ENCODE measurements around the gene TMEM92.
A peak's percentile ranks its signal among the peaks of the same experiment; 100 is the strongest.
"Not testable (repeated sequence)": the region's sequence is repeated elsewhere in the genome, so short reads cannot be mapped to it uniquely, and the experiment has no call there.

The TMEM92 gene

GRCh38 chr17:50268743-50269275 lies 5.5 kb upstream of the TMEM92 start:
- Mint-ChIP-seq H3K9me3 (no peaks in the 10 kb centered on the region), H3K27me3 (peaks cover 36% of the 10 kb centered on the region), H3K4me3 (no peak overlapping the region), H3K36me3 (no peaks in the 10 kb centered on the region), H3K4me1 (peaks cover 10% of the 10 kb centered on the region), H3K27ac (no peak overlapping the region)
- ATAC-seq: no peak

DNA sequence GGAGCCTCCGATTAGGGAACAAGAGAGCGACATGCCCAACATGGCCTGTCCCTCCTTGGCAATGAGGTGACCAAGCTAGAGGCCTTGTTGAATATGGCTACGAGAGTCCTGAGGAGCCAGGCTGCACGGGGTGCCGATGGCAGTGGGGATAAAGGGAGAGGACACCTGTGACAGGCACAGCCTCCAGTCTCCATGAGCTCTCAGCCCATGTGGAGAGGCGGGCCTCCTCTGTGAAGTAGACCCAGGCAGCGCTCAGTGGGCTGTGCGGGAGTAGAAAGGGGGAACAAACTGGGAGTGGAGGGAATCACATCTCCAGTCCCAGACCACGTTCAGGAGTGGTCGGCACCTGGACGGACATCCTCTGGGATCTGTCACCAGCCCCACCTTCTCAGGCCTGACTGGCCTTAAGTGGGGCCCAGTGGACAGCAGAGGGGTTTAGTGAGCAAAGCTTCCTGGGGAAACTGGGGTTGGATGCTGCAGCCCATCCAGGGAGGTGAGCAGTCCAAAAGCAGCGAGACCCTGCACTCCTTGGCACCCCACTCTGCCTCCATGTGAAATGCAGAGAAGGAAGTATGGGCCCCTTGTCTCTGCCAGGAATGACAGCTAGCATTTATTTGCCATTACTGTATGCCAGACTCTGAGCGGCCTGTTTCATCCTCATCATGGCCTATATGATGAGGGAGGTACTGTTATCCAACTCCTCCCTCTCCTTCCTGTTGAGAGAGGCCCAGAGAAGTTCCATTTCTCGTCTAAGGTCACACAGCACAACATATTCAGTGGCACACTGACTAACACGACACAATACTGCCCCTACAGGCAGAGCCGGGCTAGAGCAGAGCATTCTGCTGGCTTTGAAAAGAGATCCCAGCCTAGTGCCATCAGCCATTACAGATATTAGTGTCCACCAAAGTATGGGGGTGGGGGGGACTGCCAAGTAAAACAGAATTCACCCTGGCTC lies 4.5 kb upstream of the TMEM92 start:
- no peak overlapping the region for H3K27ac Mint-ChIP-seq
- H3K36me3 Mint-ChIP-seq: no peaks in the 10 kb centered on the region
- peak; percentile 66 for ATAC-seq

GRCh38 chr17:50270435-50271362 lies 3.6 kb upstream of the TMEM92 start:
- H3K9me3 Mint-ChIP-seq: no peaks in the 10 kb centered on the region

More for the DNA sequence above, 4.5 kb upstream of the TMEM92 start:
- peaks cover 15% of the 10 kb centered on the region for H3K4me1 Mint-ChIP-seq
- H3K27me3 Mint-ChIP-seq: peaks cover 41% of the 10 kb centered on the region
- H3K9me3 Mint-ChIP-seq: no peaks in the 10 kb centered on the region
- H3K4me3 Mint-ChIP-seq: no peak overlapping the region

DNA sequence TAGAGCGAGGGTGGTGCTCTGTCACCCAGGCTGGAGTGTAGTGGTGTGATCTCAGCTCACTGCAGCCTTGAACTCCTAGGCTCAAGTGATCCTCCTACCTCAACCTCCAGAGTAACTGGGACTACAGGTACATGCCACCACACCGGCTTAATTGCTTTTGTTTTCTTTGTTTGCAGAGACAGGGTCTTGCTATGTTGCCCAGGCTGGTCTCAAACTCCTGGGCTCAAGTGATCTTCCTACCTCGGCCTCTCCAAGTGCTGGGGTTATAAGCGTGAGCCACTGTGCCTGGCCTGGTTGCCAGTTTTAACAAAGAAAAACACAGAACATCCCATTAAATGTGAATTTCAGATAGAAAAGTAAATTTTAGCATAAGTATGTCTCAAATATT lies 2.9 kb upstream of the TMEM92 start:
- not testable (repeated sequence) for H3K27ac Mint-ChIP-seq, ATAC-seq, H3K9me3 Mint-ChIP-seq, H3K36me3 Mint-ChIP-seq, H3K4me3 Mint-ChIP-seq
- H3K4me1 Mint-ChIP-seq: peaks cover 17% of the 10 kb centered on the region
- H3K27me3 Mint-ChIP-seq: peaks cover 57% of the 10 kb centered on the region

More at GRCh38 chr17:50270435-50271362, 3.6 kb upstream of the TMEM92 start:
- Mint-ChIP-seq H3K27ac (no peak overlapping the region), H3K36me3 (no peaks in the 10 kb centered on the region), H3K4me3 (no peak overlapping the region), H3K4me1 (peaks cover 17% of the 10 kb centered on the region), H3K27me3 (peaks cover 50% of the 10 kb centered on the region)
- peak; percentile 18 for ATAC-seq

DNA sequence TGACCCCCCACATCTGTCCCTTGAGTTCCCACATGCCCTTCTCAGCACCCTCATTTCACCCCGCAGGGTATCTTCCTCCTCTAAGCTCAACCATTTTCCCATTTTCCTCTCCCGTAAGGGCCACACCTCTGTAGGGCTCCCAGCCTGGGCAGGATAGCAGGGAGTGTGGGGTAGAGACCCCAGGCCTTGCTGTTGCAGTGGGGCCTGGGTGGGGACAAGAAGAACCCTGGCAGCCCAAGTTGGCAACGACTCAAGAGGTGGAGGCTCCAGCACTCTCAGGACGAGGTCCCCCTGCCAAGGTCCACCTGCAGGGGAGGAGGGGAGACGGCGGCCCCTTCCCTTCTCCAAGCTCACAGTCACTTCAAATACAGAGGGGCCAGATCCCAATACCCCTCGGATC lies 2.0 kb upstream of the TMEM92 start:
- Mint-ChIP-seq H3K4me3 (peak overlapping the region; percentile 75), H3K27ac (peak overlapping the region; percentile 57), H3K9me3 (no peaks in the 10 kb centered on the region), H3K36me3 (no peaks in the 10 kb centered on the region), H3K4me1 (peaks cover 25% of the 10 kb centered on the region), H3K27me3 (peaks cover 61% of the 10 kb centered on the region)
- no peak for ATAC-seq

GRCh38 chr17:50272711-50273653 lies 1.3 kb upstream of the TMEM92 start:
- H3K27me3 Mint-ChIP-seq: peaks cover 61% of the 10 kb centered on the region
- no peaks in the 10 kb centered on the region for H3K36me3 Mint-ChIP-seq
- peak overlapping the region; percentile 57 for H3K27ac Mint-ChIP-seq
- ATAC-seq: peak; percentile 65
- H3K4me3 Mint-ChIP-seq: peak overlapping the region; percentile 75
- H3K4me1 Mint-ChIP-seq: peaks cover 27% of the 10 kb centered on the region
- H3K9me3 Mint-ChIP-seq: no peaks in the 10 kb centered on the region

GRCh38 chr17:50273654-50274040 lies 619 bp upstream of the TMEM92 start:
- H3K4me1 Mint-ChIP-seq: peaks cover 27% of the 10 kb centered on the region
- H3K27ac Mint-ChIP-seq: no peak overlapping the region
- H3K4me3 Mint-ChIP-seq: peak overlapping the region; percentile 10
- peaks cover 67% of the 10 kb centered on the region for H3K27me3 Mint-ChIP-seq
- H3K9me3 Mint-ChIP-seq: no peaks in the 10 kb centered on the region
- no peaks in the 10 kb centered on the region for H3K36me3 Mint-ChIP-seq
- ATAC-seq: no peak

DNA sequence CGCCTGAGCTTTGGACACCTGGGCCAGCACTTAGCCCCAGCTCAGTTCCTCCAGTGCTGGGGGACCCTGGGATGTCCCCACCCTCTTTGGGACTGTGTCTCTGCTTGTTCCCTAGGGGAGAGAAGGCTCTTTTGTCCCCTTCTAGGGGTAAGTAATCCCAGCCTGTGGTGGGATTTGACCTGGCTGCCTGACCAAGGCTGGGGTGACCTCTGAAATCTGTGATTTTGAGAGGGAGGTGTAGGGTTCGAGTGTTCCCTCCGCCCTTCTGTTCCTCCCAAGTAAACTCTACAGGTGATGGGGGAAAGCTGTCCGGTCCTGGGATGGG lies 593 bp downstream of the TMEM92 start:
- Mint-ChIP-seq H3K27me3 (peaks cover 79% of the 10 kb centered on the region), H3K4me1 (peaks cover 27% of the 10 kb centered on the region), H3K27ac (no peak overlapping the region), H3K4me3 (no peak overlapping the region), H3K36me3 (no peaks in the 10 kb centered on the region), H3K9me3 (no peaks in the 10 kb centered on the region)
- no peak for ATAC-seq

DNA sequence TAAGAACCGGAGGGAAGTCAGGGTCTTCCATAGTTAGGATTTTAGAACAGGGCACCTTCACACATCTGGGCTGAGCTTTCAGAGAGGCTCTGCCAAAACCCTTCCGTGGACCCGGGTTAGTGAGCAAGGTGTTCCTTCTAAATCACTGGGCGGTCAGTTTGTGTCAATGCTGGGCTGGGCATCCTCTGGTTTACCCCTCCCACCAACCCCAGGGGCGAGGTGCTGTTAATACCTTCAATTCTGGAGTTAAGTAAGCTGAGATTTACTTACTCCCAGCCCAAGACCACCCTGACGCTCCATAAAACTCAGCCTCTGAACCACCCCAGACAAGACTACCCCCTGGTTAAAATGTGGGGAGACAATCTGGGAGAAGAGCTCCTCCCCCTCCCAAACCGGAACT lies 1.0 kb downstream of the TMEM92 start:
- no peak for ATAC-seq
- H3K36me3 Mint-ChIP-seq: no peaks in the 10 kb centered on the region
- peaks cover 27% of the 10 kb centered on the region for H3K4me1 Mint-ChIP-seq
- H3K27ac Mint-ChIP-seq: no peak overlapping the region
- H3K27me3 Mint-ChIP-seq: peaks cover 83% of the 10 kb centered on the region
- H3K9me3 Mint-ChIP-seq: no peaks in the 10 kb centered on the region
- no peak overlapping the region for H3K4me3 Mint-ChIP-seq

DNA sequence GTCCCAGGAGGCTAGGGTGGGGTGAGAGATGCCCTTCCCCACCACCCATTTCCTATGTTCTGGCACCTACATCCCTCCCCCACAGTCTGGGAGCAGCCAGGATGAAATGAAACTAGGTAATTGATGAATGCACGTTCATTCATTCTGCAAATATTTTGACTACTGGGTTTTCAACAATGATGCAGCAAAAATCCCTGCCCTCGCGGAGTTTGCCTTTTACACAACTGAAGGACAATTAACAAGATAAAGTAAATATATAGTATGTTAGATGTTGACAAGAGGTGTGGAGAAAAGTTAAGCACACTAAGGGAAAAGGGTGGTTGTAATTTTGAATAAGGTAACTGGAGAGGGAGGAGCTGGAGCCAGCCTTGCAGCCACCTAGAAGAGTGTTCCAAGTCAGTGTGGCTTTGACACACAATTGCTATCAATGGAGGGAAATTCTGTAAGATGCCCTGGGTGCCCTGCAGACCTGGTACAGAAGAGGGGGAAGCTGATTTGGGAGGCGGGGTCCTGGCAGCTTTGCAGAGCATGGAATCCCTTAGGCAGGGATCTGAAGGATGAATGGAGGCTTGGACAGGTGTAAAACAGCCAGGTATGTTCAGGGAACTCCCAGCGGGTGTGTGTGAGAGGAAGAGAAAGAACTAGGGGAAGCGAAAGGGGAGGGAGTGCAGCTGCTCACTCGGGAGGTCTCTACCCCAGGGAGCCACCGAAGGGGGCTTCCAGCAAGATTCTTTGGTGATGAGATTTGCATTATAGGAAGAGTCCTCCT lies 2.5 kb downstream of the TMEM92 start:
- Mint-ChIP-seq H3K27me3 (peaks cover 95% of the 10 kb centered on the region), H3K36me3 (no peaks in the 10 kb centered on the region), H3K9me3 (no peaks in the 10 kb centered on the region), H3K4me1 (peaks cover 27% of the 10 kb centered on the region), H3K4me3 (no peak overlapping the region), H3K27ac (no peak overlapping the region)
- ATAC-seq: no peak

DNA sequence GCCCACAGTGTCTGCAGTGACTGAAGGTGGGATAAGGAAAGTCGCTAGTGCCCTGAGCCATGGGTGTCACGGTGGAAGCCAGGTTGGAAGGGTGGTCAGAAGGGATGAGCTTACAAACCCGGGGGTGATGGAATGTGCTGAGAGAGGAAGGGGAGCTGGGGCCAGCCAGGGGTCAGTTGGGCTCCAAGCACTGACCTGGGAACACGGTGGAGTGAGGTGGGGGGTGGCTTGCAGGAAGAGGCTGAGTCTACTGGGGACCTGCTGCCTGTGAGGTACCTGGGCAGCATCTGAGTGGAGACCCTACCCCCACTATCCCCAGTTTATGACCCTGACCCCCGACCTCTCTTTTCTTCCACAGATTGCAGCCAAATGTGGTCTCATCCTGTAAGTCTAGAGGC lies 3.1 kb downstream of the TMEM92 start:
- Mint-ChIP-seq H3K4me1 (peaks cover 25% of the 10 kb centered on the region), H3K27me3 (peaks cover 95% of the 10 kb centered on the region), H3K9me3 (no peaks in the 10 kb centered on the region), H3K27ac (no peak overlapping the region), H3K4me3 (no peak overlapping the region), H3K36me3 (no peaks in the 10 kb centered on the region)
- ATAC-seq: no peak

- Mint-ChIP-seq H3K27me3 (peaks cover 97% of the 10 kb centered on the region), H3K4me3 (no peak overlapping the region), H3K4me1 (peaks cover 27% of the 10 kb centered on the region), H3K36me3 (no peaks in the 10 kb centered on the region), H3K9me3 (peaks cover 6% of the 10 kb centered on the region), H3K27ac (no peak overlapping the region)
- peak; percentile 44 for ATAC-seq
Observed at GRCh38 chr17:50278526-50279180, 4.4 kb downstream of the TMEM92 start.

DNA sequence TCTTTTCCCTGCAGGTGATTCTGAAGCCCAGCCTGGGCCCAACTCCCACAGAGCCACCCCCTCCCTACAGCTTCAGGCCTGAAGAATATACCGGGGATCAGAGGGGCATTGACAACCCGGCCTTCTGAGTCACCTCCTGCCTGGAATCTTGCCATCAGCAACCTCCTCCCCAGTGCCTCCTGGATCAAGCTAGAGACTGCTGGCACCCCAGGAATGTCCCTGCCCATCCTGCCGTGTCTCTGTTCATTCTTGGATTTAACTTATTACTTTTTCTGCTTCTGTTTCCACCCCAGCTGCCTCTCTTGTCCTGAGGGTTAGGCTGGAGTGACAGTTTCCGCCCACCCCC lies 4.9 kb downstream of the TMEM92 start:
- Mint-ChIP-seq H3K4me1 (peaks cover 28% of the 10 kb centered on the region), H3K36me3 (no peaks in the 10 kb centered on the region), H3K27me3 (peaks cover 97% of the 10 kb centered on the region), H3K27ac (no peak overlapping the region), H3K4me3 (no peak overlapping the region), H3K9me3 (peaks cover 6% of the 10 kb centered on the region)
- no peak for ATAC-seq
